ES-I3 (cell line): ENCODE measurements around the gene MRPS30.

Source experiments
- H3K36me3 ChIP-seq: 2 replicates; pipeline ENCODE4 v1.6.1; 2013; ENCODE audit warnings: mild to moderate bottlenecking, low read length, control low read depth, moderate library complexity; ENCODE audit not compliant: insufficient read depth
- H3K4me1 ChIP-seq: 2 replicates; pipeline ENCODE4 v1.6.1; 2013; ENCODE audit warnings: mild to moderate bottlenecking, control low read depth, low read length; ENCODE audit not compliant: insufficient read depth
- H3K9ac ChIP-seq: 2 replicates; pipeline ENCODE4 v1.6.1; 2013; ENCODE audit warnings: low read depth, mild to moderate bottlenecking, low read length, moderate library complexity
- H3K9me3 ChIP-seq: 2 replicates; pipeline ENCODE4 v1.6.1; 2013; ENCODE audit warnings: mild to moderate bottlenecking, low read length, moderate library complexity; ENCODE audit not compliant: control insufficient read depth, insufficient read depth

MRPS30 gene

DNA sequence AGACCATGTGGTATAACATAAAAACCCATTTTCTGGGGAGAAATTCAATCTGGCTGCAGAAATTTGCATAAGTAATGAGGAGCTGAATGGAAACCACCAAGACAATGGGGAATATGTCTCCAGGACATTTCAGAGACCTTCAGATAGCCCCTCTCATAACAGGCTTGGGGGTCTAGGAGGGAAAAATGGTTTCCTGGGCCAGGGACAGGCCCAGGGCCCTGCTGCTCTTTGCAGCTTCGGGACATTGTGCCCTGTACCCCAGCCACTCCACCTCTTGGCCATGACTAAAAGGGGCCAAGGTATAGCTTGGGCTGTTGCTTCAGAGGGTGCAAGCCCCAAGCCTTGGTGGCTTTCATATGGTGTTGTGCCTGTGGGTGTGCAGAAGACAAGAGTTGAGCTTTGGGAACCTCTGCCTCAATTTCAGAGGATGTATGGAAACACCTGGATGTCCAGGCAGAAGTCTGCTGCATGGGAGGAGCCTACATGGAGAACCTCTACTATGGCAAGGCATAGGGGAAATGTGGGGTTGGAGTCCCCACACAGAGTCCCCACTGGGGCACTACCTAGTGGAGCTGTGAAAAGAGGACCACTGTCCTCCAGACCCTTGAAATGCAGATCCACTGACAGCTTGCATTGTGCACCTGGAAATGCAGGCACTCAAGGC, 30.4 kb downstream of the MRPS30 start:
- H3K36me3 ChIP-seq: no peaks in the 10 kb centered on the region; the same call in 1 of the 2 replicates
- no peak overlapping the region for H3K9ac ChIP-seq
- H3K9me3 ChIP-seq: peaks cover 13% of the 10 kb centered on the region; the same call in 1 of the 2 replicates
- H3K4me1 ChIP-seq: no peaks in the 10 kb centered on the region

- H3K36me3 ChIP-seq: no peaks in the 10 kb centered on the region; the same call in 1 of the 2 replicates
- no peaks in the 10 kb centered on the region for H3K4me1 ChIP-seq
- H3K9me3 ChIP-seq: peaks cover 9% of the 10 kb centered on the region; the same call in 1 of the 2 replicates
- H3K9ac ChIP-seq: no peak overlapping the region
These were observed 33.9 kb downstream of the MRPS30 start for GRCh38 chr5:44842496-44843282.

DNA sequence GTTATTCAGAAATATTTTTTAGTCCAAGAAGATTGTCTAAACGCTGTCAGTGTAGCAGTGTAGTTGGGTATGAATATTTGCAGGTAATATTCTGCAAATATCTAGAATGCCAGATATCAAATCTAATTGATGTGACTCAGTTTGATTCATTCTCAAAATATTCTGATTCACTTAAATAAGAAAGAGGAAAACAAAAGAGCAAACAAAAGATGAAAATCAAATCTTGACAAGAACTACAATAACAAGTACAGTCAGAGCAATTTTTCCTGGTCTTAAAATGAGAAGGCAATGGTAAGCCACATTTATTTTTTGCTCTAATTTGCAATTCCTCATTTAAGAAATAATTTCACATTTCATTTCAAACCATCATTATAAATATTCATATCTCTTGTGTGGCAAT, 36.0 kb downstream of the MRPS30 start:
- Histone ChIP-seq H3K36me3 (no peaks in the 10 kb centered on the region; the same call in 1 of the 2 replicates), H3K4me1 (no peaks in the 10 kb centered on the region), H3K9ac (no peak overlapping the region), H3K9me3 (no peaks in the 10 kb centered on the region)

- H3K9me3 ChIP-seq: no peaks in the 10 kb centered on the region
- H3K36me3 ChIP-seq: no peaks in the 10 kb centered on the region
- H3K9ac ChIP-seq: no peak overlapping the region
- no peaks in the 10 kb centered on the region for H3K4me1 ChIP-seq
These were observed 37.0 kb downstream of the MRPS30 start for GRCh38 chr5:44845777-44846176.

GRCh38 chr5:44847206-44847852, 38.6 kb downstream of the MRPS30 start:
- H3K4me1 ChIP-seq: no peaks in the 10 kb centered on the region
- H3K9ac ChIP-seq: no peak overlapping the region
- H3K36me3 ChIP-seq: no peaks in the 10 kb centered on the region
- no peaks in the 10 kb centered on the region for H3K9me3 ChIP-seq

DNA sequence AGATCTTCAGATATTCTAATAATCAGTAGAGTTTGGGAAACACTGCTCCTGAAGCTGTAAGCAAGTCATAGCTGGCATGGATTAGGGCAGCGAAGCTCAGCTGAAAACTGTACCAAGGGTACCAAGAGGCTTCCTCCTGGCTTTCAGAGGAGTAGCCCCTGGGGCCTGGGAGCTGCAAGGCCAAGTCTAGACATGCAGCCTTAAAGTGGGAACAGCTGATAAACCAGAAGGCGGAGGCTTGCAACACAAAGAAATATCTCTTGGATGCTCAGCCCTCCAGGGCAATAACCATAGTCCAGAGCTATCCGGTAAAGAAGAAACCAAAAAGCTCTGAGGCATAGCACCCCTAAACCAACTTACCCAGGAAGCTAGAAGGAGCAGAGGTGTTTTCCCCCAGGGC, 51.5 kb downstream of the MRPS30 start:
- Histone ChIP-seq H3K4me1 (no peaks in the 10 kb centered on the region), H3K9me3 (no peaks in the 10 kb centered on the region)

DNA sequence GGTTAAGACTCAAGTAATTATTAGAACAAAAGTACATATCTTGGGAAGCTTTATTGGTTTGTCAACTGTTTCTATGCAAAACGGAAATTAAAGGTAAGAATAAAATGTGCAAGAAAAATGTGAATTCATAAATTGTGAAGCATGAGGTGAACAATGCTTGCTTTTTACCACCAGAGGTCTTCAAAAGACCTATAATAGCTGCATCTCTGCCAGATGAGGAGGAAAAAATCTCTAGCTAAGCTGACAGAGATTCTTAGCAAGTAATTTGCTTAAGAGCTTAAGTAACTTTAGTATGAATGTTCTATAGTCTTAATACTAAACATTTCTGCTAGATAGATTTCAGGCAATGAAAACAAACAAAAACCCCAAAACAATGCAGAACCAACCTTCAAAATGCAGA, 54.1 kb downstream of the MRPS30 start:
- Histone ChIP-seq H3K36me3 (no peaks in the 10 kb centered on the region; the same call in 1 of the 2 replicates), H3K9ac (no peak overlapping the region), H3K9me3 (no peaks in the 10 kb centered on the region)

More for the DNA sequence above, 51.5 kb downstream of the MRPS30 start:
- Histone ChIP-seq H3K36me3 (no peaks in the 10 kb centered on the region; the same call in 1 of the 2 replicates), H3K9ac (no peak overlapping the region)

More for the DNA sequence above, 54.1 kb downstream of the MRPS30 start:
- no peaks in the 10 kb centered on the region for H3K4me1 ChIP-seq
